Fibroblast of mammary gland (primary cell): Measurements from ENCODE around the gene CYP11A1.

Experiments
- DNase-seq: peaks from one replicate; pipeline ENCODE4 v3.0.0-alpha.2; 2010; ENCODE audit warnings: low read depth
- H3K4me3 ChIP-seq: 2 replicates; pipeline ENCODE4 v1.5.1; 2011; ENCODE audit warnings: low read depth, mild to moderate bottlenecking, low read length, moderate library complexity; ENCODE audit not compliant: control insufficient read depth
- CTCF ChIP-seq: conservative IDR thresholded peaks from 2 replicates; pipeline ENCODE4 v1.5.1; 2011; ENCODE audit warnings: low read depth, low read length, inconsistent platforms; ENCODE audit not compliant: control insufficient read depth, insufficient read depth

The CYP11A1 gene

GRCh38 chr15:74388363-74388951 lies 21.0 kb upstream of the CYP11A1 start:
- DNase-seq = no peak

GRCh38 chr15:74387621-74388362 lies 20.3 kb upstream of the CYP11A1 start:
- DNase-seq = no peak
- no peak overlapping the region for H3K4me3 ChIP-seq
- TF ChIP-seq CTCF = no peak

More at GRCh38 chr15:74388363-74388951, 21.0 kb upstream of the CYP11A1 start:
- H3K4me3 ChIP-seq = no peak overlapping the region
- no peak for TF ChIP-seq CTCF

- no peak for DNase-seq
- TF ChIP-seq CTCF = no peak
- no peak overlapping the region for H3K4me3 ChIP-seq
Measured at GRCh38 chr15:74387141-74387541, 19.7 kb upstream of the CYP11A1 start.

GRCh38 chr15:74386496-74387140 lies 19.2 kb upstream of the CYP11A1 start:
- TF ChIP-seq CTCF = no peak
- no peak overlapping the region for H3K4me3 ChIP-seq
- DNase-seq = no peak

- TF ChIP-seq CTCF = no peak
- H3K4me3 ChIP-seq = no peak overlapping the region
- DNase-seq = no peak
Measured at GRCh38 chr15:74385733-74386132, 18.3 kb upstream of the CYP11A1 start.

GRCh38 chr15:74384881-74385643 lies 17.6 kb upstream of the CYP11A1 start:
- DNase-seq = peak; percentile 55
- no peak overlapping the region for H3K4me3 ChIP-seq
- no peak for TF ChIP-seq CTCF
